Fibroblast of pulmonary artery (primary cell): ENCODE measurements around the gene SNAPC2.
"Not testable (repeated sequence)": the region's sequence is repeated elsewhere in the genome, so short reads cannot be mapped to it uniquely, and the experiment has no call there.

Experiments used
- DNase-seq: peaks from one replicate; pipeline ENCODE4 v3.0.0-alpha.2; 2010; ENCODE audit warnings: low read depth
- H3K4me3 ChIP-seq: replicated peaks from 2 replicates; pipeline ENCODE4 v1.5.1; 2011; ENCODE audit warnings: low read depth, mild to moderate bottlenecking, control low read depth, low read length, moderate library complexity
- CTCF ChIP-seq: IDR thresholded peaks from 2 replicates; pipeline ENCODE4 v1.5.1; 2011; ENCODE audit warnings: mild to moderate bottlenecking, control low read depth, low read length, inconsistent platforms; ENCODE audit errors: missing control alignments

The SNAPC2 gene

GRCh38 chr19:7914598-7915045, 5.5 kb upstream of the SNAPC2 start, which contains the start of gene TGFBR3L:
TSS of gene TGFBR3L (plus strand) at chr19:7914830.
- no peak for TF ChIP-seq CTCF
- H3K4me3 ChIP-seq, result no peak within 1 kb of the TSS
- DNase-seq, result no peak

GRCh38 chr19:7915250-7916102, 4.7 kb upstream of the SNAPC2 start:
- peak overlapping the region; percentile 29 for H3K4me3 ChIP-seq
- no peak for TF ChIP-seq CTCF
- DNase-seq, result no peak

GRCh38 chr19:7916103-7916954, 3.8 kb upstream of the SNAPC2 start:
- DNase-seq, result no peak
- H3K4me3 ChIP-seq, result peak overlapping the region; percentile 29
- TF ChIP-seq CTCF, result no peak

- no peak for DNase-seq
- TF ChIP-seq CTCF, result no peak
- peak overlapping the region; percentile 17 for H3K4me3 ChIP-seq
Observed at GRCh38 chr19:7916955-7917266, 3.2 kb upstream of the SNAPC2 start.

- peak; percentile 62 for DNase-seq
- peak overlapping the region; percentile 27 for H3K4me3 ChIP-seq
- peak; percentile 44 for TF ChIP-seq CTCF
Observed at GRCh38 chr19:7917267-7918061, 2.7 kb upstream of the SNAPC2 start.

GRCh38 chr19:7918062-7918614, 2.0 kb upstream of the SNAPC2 start:
- not testable (repeated sequence) for DNase-seq
- peak overlapping the region; percentile 24 for H3K4me3 ChIP-seq
